DND-41 (cell line): ENCODE data around the gene YPEL5.

Source experiments
- CTCF ChIP-seq: IDR thresholded peaks from 2 replicates; pipeline ENCODE4 v1.5.1; 2012; ENCODE audit warnings: borderline replicate concordance, low read length, moderate library complexity, mild to moderate bottlenecking; ENCODE audit not compliant: poor library complexity, severe bottlenecking; ENCODE audit errors: extremely low read depth
- EZH2 ChIP-seq: IDR thresholded peaks from 3 replicates; pipeline ENCODE4 v1.6.1; 2012; ENCODE audit warnings: borderline replicate concordance, low read depth, mild to moderate bottlenecking, moderate library complexity, low read length, inconsistent platforms; ENCODE audit not compliant: severe bottlenecking

- TF ChIP-seq CTCF (no peak), EZH2 (no peak)
These were observed 17.5 kb downstream of the YPEL5 start for GRCh38 chr2:30164131-30164925.
